Stimulated activated CD8-positive, alpha-beta memory T cell treated with anti-CD3 and anti-CD28 coated beads, Interleukin-15, amount 100 ng/mL, for 48 hours (primary cell): ENCODE measurements around the gene KCTD13.
"Not testable (repeated sequence)": the region's sequence is repeated elsewhere in the genome, so short reads cannot be mapped to it uniquely, and the experiment has no call there.

Source experiments
- DNase-seq, 2 donors: peaks; one replicate each; pipeline ENCODE4 v3.0.0-alpha.2; 2020; ENCODE audit warnings: low read depth in 2 of 2

The KCTD13 gene

GRCh38 chr16:29925781-29926710, at the start of gene KCTD13:
Gene KCTD13, minus strand, starts transcription at chr16:29926226. Its CDS starts 193 bp downstream, at chr16:29926033.
- DNase-seq, result peak; percentile 81 to 84

GRCh38 chr16:29975134-29975538, 49.1 kb upstream of the KCTD13 start:
- DNase-seq, result no peak

GRCh38 chr16:29974291-29975133, 48.5 kb upstream of the KCTD13 start:
- DNase-seq, result no peak

GRCh38 chr16:29973384-29974246, 47.6 kb upstream of the KCTD13 start, which contains the start of gene TAOK2:
Gene TAOK2, plus strand, starts transcription at chr16:29973868. Its CDS starts 3,905 bp downstream, at chr16:29977773.
- peak; percentile 99 for DNase-seq

GRCh38 chr16:29972992-29973383, 47.0 kb upstream of the KCTD13 start:
- DNase-seq, result no peak

GRCh38 chr16:29972500-29972899, 46.5 kb upstream of the KCTD13 start:
- DNase-seq, result no peak

GRCh38 chr16:29971304-29971703, 45.3 kb upstream of the KCTD13 start:
- no peak for DNase-seq

GRCh38 chr16:29968205-29968604, 42.2 kb upstream of the KCTD13 start:
- DNase-seq, result no peak

GRCh38 chr16:29963021-29963743, 37.2 kb upstream of the KCTD13 start:
- no peak for DNase-seq

- DNase-seq, result no peak
Measured at GRCh38 chr16:29962344-29962994, 36.4 kb upstream of the KCTD13 start.

- DNase-seq, result peak; percentile 88 to 92
Measured at GRCh38 chr16:29961479-29962343, 35.7 kb upstream of the KCTD13 start, which contains the start of gene TMEM219. Gene TMEM219, plus strand, starts transcription at chr16:29962079. Its CDS starts 1,065 bp downstream, at chr16:29963144.

GRCh38 chr16:29961127-29961478, 35.1 kb upstream of the KCTD13 start:
- DNase-seq, result no peak

- DNase-seq, result not testable (repeated sequence)
Measured at GRCh38 chr16:29959821-29960220, 33.8 kb upstream of the KCTD13 start.

GRCh38 chr16:29959293-29959692, 33.3 kb upstream of the KCTD13 start:
- DNase-seq, result no peak

- no peak for DNase-seq
Measured at GRCh38 chr16:29958756-29959155, 32.7 kb upstream of the KCTD13 start.

- DNase-seq, result no peak
Measured at GRCh38 chr16:29951625-29952365, 25.8 kb upstream of the KCTD13 start.

- DNase-seq, result no peak
Measured at GRCh38 chr16:29950806-29951461, 24.9 kb upstream of the KCTD13 start.

GRCh38 chr16:29947897-29948296, 21.9 kb upstream of the KCTD13 start:
- no peak for DNase-seq
